Fibroblast of skin of abdomen (primary cell): Measurements from ENCODE around the gene RBMS3.

Source experiments
- DNase-seq: peaks from one replicate; pipeline ENCODE4 v3.0.0-alpha.2; 2013

RBMS3 gene

DNA sequence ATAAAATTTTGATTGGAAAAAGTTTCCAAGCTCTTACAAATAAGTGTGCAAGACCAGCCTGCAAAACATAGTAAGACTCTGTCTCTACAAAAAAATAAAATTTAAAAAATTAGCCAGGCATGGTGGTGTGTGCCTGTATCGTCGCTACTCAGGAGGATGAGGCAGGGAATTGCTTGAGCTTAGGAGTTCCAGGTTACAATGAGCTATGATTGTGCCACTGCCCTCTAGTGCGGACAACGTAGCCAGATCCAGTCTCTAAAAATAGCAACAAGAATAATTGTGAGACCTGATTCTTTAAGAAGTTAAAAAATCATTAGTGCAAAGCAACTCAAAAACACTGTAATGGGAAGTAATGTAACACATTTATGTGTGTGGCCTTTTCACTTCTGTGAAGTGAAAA, 251.6 kb downstream of the RBMS3 start:
- no peak for DNase-seq

DNA sequence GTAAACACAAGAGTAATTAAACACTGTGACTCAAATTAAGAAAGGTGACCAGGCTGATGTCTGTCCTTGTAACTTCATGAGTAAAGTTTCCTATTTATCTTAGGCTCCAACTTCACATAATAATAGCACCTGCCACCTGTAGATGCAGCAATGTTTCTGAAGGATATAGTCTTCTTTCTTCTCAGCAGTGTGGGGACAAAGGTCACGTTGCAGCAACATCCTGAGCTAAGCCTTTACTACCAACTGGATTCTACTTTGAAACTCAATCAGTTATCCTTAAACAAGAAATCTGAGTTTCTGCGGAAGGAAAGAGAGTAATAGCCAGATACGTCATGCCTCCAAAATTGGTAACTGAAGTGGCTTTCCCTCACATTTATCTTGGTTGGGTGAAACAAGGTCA, 253.1 kb downstream of the RBMS3 start:
- DNase-seq, result no peak

DNA sequence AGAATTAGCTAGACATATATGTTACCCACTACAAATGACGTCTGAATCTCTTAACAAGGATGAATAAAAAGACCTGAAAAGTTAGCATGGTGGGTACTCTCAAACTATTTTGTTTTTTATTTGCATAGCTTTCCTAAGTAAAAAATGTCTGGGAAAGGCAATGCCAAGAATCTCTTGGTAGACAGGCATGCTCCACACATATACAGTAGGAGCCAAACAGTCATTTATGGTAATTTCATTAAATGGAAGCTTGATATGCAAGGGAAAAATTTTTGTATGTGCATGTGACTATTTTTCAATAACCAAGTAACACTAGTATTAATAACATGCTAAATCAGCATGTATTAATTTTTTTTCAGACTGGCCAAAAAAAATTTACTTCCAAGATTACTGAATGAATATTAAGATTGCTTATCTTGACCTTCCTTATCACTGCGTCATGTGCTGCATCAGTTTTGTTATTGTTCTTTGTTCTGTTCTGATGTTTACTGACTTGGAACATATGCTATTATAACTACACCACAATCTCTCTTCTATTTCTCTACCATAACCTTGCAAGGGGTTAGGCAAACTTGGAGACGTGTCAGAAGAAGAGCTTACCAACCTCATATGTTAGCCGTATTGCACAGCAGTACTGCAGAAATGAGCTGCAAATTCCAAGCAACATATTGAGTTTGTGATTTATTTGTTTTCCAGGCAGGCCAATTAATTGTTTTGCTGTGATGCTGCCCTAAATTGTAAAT, 255.3 kb downstream of the RBMS3 start:
- no peak for DNase-seq

DNA sequence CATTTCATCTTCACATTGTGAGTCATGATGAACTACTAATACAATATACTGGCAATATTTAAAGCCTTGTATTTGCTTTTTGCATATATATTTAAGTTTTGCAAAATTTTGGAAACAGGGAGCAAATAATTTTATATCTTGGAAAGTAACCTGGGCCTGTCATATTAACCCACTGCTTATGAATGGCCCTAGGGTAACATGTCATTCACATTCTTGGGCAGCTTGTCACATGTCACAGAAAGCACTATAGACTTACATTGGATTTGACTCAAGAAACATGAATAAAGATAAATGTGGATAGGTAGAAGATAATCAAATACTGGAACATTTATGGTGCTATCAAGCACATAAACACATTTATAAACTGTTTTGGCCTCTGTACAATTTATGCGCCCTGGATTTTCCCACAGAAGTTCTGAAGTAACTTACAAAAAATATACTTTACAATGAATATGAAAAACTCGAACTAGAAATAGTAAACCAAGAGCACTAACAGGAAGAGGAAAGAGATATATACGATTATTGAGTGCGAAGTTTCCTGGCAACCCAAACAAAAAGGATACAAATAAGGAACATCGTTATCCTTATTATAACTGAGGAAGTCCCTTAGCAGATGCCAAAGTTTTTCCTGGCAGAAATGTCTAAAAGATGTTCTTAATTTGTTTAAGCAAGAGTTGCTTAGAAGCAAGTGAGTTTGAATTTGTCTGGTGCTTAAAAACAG, 257.2 kb downstream of the RBMS3 start:
- DNase-seq, result peak; percentile 32

DNA sequence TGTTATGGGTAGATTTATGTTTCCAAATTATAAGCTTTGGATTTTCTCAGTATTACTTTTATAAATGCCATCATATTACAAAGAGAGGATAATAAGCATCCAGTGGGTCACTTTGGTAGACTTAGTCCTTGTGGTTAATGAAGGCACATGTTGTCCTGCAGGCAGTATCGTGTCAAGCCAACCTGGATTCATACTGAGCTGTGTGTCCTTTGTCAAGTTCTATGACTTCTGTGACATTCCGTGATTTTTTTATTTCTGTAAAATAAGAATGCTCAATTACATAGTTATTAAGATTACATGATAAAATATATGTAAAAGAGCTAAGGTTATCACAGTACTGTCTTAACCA, 257.7 kb downstream of the RBMS3 start:
- no peak for DNase-seq

DNA sequence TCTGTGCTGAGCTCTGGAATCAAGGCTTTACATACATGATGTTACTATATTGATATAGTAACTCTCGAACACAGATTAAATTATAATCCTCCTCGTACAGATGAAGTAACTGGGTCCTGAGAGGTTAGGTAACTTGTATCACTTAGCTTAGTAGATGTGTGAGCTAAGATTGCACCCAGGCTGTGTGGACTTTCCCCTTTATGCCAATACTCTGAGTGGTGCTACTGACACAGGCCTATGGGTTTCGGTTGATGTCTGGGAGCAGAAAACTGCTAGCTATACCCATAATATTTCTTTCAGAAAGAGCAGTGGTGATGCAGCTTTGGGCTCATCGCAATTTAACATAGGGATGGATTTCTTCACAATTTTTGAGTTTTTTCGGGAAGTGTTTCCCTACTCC, 259.7 kb downstream of the RBMS3 start:
- no peak for DNase-seq

DNA sequence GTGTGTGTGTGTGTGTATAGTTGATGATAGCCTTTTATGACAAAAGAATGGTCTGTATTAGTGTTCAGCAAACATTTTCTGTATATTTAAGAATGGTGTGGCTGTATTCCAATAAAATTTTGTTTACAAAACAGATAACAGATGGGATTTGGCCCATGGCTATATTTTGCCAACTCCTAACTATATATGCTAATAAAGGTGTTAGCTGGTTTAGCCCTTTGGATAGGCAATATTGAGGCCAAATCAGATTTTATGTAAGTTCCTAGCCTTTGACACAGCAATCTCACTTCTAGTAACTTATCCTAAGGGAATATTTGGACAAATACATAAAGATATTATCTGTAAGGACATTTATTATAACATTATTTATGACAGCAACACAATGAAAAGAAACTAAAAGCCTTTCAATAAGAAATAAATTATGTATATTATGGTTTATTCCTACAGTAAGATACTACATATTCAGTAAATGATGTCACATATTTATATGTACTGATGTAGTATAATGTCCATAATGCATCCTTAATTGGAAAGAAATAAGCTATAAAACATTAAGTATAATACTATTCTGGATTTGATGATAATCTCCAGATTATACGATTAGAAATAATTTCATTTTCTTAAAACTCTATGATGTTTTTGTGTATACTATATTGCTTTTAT, 264.0 kb downstream of the RBMS3 start:
- no peak for DNase-seq

DNA sequence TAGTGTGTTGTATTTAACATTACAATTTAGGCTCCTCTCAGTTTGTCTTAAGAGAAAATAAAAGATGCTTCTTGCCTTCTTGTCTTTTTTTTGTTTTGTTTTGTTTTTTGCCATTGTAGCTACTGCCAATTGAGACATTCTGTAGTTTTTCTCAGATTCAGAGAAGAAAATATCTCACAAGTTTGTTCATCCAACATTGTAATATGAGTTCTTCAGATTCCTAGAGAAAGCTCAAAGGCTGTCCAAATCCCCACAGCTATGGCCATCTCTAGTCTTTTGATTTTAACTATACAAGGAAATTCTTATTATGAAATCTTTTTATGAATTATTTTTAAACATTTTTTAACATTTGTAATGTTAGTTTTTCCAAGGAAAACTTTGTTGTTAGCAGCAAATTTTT, 264.7 kb downstream of the RBMS3 start:
- no peak for DNase-seq

DNA sequence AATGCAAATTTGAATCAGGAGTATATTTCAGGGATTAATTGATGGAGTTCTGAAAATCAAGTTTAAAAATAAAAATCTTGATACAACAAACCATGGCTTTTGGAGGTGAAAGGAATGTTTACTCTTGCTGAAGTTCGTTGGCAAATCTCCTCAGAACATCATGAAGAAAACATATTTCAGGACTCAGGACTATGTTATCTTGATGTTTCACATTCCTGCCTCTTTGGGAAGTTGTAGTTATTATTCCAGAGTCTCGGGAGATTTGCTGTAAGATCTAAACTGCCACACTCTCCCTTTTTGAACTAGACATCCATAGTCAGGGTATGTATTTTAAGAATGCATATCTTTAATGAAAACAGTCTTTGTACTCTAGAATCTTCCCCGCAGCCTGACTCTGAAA, 271.2 kb downstream of the RBMS3 start:
- DNase-seq, result peak; percentile 17

DNA sequence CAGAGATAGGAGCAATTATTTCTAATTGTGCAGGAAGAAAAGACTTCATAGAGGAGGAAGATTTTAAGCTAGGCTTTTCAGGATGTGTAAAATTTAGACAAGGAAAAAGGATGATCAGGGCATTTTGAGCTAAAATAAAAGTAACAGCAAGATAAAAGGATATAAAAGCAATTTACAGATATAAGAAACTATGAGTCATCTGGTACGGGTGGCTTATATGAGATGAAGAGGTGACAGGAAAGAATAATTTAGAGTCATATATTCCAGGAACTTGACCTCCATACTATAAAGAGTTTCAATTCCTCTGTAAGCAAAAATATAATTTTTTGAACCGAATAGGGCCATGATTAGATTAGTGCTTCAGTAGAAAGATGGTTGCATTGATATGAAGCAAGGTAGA, 273.7 kb downstream of the RBMS3 start:
- DNase-seq, result no peak

DNA sequence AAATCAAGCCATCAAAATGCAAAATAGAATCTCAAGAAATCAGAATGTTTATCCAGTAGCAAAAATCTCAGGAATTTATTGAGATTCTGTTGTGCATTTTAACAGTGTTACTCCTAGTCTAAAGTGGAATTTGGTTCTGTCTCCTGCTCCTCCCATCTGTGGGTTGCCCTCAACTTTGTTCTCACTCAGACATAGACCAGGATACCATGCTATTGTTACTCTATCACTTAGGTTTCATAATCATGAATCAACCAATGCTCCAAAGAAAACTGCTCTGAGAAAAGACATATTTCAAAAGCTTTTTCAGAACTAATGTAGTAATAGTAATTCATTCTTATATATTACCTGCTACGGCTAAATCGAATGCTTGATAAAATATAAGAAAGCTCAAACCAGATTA, 274.7 kb downstream of the RBMS3 start:
- DNase-seq, result peak; percentile 29

DNA sequence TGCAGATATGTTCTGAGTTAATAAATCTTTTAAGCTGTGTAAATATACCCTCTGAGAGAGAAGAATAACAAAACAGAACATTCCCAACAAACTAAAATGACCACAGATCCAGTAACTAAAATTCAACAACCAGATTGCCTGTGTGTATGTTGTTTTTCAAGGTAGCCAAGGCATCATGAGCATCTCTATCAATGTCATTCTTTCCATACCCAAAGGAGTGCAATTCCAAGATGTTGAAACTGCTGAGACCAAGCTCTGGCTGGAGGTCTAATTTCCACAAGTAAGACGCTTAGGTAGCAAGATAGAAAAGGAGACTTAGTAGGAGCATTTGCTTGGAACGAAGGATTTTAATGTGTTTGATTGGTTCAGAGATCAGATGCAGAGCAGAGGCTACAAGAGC, 276.3 kb downstream of the RBMS3 start:
- DNase-seq, result no peak

DNA sequence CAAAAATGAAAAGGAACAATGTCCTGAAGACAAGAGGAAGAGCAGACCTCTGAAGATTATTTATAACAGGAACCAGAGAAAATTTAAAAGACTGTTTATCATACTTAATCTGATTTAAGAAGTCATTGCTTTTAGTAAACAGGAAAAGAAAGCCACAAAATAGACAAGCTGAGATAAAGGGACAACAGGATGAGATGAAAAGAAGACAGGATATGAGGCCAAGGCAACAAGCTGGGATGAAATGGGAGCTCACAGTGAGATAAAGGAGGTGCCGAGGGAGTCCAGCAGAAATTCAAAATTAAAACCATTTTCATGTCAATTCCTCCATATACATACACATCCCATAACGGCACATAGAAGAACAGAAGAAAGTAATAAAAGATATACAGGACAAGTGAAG, 277.0 kb downstream of the RBMS3 start:
- no peak for DNase-seq

DNA sequence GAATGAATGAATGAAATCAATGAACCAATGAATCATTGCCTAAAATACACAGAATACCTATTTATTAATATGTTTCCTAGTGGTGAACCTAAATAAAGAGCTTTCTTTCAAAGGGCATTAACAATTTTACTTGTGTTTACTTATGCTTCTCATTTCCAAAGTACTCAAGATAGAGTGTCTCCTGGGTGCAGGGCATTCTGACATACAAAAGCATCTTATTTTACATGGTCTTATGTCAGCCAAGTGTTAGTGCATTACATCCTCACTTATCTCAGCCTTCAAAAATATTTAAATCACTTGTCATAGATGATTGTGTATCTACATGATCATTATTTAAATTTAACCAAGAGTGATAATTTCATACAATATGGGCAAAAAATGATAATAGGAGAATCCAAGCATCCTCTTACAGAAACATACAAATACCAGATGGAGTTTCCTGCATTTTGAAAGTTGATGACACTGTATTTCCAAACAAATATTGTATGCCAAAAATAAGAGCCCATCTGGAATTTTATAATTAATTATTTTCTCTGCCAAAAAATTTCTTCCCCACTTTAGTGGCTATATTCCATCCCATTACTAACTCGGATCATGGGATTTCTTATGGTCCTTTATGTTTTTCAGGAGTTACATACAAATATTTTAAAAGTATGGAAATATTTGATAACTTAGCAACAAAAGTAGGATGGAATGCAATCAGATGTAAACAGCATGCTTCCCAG, 279.0 kb downstream of the RBMS3 start:
- DNase-seq, result no peak

DNA sequence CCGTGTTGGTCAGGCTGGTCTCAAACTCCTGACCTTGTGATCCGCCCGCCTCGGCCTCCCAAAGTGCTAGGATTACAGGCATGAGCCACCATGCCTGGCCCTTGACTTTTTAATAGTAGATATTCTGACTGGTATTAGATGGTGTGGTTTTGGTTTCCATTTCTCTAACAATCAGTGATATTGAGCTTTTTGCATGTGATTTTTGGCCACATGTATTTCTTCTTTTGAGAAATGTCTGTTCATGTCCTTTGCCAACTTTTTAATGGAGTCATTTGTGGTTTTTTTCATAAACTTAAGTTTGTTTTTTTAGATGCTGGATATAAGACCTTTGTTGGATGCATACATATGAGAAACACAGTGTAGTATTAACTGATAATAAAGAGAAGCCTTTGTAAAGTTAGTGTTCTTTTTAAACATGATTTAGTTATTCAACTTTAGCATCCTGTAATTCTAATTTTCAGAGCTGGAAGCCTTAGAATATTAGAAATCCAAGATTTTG, 280.8 kb downstream of the RBMS3 start:
- DNase-seq, result no peak

DNA sequence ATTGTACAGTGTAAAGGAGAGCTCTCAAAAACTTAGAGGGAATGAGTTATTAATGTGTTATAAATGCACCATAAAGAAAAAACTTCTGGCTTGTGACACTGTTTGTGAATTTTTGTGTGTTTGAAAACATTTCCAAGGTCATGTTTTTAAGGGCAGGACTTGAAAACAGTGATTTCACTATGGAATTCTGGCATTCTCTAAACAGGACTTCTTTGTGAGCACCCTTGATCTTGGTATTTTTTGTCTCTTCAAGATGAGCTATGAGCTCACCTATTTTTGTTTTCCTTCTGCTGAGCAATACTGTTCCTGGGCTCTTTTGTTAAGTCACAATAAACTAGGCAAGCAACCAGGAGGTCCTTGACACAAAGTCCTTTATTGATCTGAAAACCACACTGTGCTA, 284.4 kb downstream of the RBMS3 start:
- no peak for DNase-seq

DNA sequence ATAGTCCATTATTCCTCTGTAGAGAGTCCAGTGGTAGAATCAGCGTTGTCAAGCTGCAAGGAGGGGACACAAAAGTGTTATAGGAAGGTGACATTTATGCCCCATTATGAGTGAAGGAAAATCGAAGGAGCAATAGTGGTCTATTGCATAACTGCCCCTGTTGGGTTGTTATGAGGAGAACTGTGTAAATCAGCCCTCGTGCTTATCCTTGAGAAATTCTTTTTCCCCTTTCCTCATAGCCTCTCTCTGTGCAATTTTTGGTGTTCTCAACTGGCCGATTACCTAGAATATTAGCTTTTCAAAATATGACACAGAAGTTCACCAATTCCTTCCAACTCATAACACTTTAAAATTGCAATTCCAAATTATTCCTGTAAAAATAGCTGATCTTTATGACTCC, 286.6 kb downstream of the RBMS3 start:
- DNase-seq, result no peak

DNA sequence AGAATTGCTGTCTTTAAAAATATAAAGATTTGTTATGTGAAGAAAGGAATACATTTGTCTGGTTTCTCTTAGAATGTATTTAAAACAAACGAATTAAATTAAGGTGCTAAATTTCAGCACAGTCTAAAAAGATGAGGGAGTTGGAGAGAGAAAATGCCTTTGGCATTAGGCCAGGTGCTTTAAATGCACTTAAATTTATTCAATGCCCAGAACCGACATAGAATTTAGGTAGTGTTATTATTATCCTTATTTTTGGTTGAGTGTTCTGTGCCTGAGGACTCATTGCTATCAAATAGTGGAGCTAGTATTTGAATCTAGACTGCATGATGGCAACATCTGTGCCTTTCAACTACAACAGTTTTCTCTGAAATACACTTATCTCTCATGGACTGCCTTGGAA, 287.5 kb downstream of the RBMS3 start:
- no peak for DNase-seq

DNA sequence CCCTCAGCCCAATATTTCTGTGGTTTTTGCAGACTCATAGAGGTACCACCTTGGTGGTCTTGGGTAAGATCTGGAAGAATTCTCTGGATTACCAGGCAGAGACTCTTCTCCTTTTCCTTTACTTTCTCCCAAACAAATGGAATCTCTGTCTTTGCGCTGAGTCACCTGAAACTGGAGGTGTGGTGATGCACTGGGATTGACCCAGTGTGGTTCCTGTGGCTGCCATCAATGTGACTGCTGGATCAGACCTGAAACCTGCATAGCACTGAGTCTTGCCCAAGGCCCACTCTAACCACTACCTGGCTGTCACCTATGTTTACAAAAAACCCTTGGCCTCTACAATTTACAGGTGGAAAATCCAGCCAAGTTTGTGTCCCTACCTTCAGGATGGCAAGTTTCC, 295.3 kb downstream of the RBMS3 start:
- DNase-seq, result no peak

DNA sequence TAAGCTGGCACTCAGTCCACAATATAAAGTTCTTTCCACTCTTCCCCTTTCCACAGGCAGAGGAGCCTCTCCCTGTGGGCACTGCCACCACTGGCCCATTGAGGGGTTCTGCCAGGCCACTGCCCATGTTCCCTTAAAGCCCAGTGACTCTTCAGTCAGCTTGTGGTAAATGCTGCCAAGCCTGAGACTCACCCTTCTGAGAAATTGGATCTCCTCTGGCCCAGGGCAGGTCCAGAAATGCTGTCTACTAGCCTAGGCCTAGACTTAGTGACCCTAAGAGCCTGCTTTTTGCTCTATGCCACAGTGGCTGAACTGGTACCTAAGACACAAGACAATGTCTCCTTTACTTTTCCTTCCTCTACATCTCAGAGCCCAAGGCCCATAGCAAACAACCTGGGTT, 295.8 kb downstream of the RBMS3 start:
- DNase-seq, result no peak

DNA sequence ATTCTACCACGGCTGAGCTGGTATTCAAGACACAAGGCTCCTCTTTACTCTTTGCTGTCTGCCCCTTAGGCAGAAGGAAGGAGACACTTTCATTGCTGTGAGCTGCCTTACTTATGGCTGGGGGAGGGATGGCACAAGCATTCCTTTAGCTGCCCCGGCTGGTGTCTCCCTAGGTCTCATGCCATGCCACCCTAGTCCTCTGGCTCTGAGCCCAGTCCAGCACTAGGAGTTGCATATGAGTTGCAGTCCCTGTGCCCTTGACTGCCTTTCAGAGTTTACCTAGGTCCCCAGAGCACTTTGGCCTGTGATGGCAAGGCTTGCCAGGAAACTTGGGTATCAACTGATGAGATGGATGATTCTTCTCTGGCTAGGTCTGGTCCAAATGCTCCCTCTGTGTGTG, 296.4 kb downstream of the RBMS3 start:
- no peak for DNase-seq

DNA sequence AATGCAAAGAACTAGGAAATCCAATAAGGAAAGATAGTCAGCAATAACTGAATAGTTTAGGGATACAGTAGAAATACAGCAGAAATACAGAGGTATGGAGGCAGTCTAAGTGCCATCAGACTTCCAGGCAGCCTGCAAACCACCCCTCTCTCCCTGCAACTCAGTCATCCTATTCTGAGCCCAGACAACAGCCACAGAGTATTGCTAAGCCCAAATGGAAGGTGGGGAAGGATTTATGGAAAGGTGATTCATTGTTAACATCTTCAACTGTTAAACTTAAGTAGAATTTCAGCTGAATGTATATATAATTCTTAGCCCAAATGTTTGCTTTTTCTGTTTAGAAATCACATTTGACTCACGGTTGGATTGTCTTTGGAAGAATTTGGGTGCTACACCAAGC, 300.4 kb downstream of the RBMS3 start:
- peak; percentile 73 for DNase-seq

DNA sequence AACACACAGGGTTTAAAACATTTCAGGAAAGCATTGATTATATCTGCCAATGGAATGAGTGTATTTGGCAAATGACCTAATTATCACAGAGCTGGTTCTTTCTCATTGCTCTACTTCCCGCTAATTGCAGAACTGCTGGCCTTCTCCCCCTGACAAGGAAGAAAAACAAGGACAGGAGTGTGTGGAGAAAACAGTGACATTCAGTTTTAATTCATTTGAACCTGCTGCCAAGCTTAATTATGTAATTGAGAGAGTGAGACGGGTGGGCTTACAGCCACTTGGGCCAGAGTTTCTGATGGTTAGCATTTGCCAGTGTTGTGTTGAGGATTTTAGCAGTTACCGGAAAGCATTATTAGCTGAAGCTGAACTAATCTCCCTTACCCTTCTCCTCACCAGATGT, 301.4 kb downstream of the RBMS3 start:
- no peak for DNase-seq
